ENCODE measurements around the gene MEGF11.

GRCh38 chr15:66029650-66030049 lies 223.9 kb downstream of the MEGF11 start:
- TF ChIP-seq CTCF (IDR thresholded peaks at IDR 0.05) (no peak), RAD21 (conservative IDR thresholded peaks at IDR 0.05 in 1 of 2, IDR thresholded peaks at IDR 0.05 in 1 of 2) (no peak), EP300 (IDR thresholded peaks at IDR 0.05) (no peak), KDM1A (IDR thresholded peaks at IDR 0.05; ENCODE audit: low read depth) (no peak), POLR2A (IDR thresholded peaks at IDR 0.05; ENCODE audit: low read length) (no peak), ZFP36 (IDR thresholded peaks at IDR 0.05; ENCODE audit: borderline replicate concordance, partially characterized antibody) (no peak), MAFK (IDR thresholded peaks at IDR 0.05; ENCODE audit: partially characterized antibody) (no peak), CHD4 (IDR thresholded peaks at IDR 0.05; ENCODE audit: borderline replicate concordance) (no peak), HMGXB4 (CRISPR knock-in tag; IDR thresholded peaks at IDR 0.05; ENCODE audit: borderline replicate concordance) (no peak)
